Gastroesophageal sphincter (tissue), 3 donors: ENCODE data around the gene IPCEF1.

Experiments used
- CTCF ChIP-seq, 4 experiments: fragments of 200-600 bp in 2 of 4; fragments of 450-650 bp in 2 of 4; sonication (generic) in 1 of 4; IDR thresholded peaks; one replicate each; pipeline ENCODE4 v1.5.1; 2017 to 2019; ENCODE audit warnings: antibody characterized with exemption in 4 of 4, mild to moderate bottlenecking in 2 of 4, moderate library complexity in 2 of 4
- EP300 ChIP-seq: sonication (generic); formaldehyde crosslinking; IDR thresholded peaks from one replicate; pipeline ENCODE4 v1.6.1; 2017; ENCODE audit warnings: antibody characterized with exemption, mild to moderate bottlenecking
- POLR2AphosphoS5 ChIP-seq: sonication (generic); formaldehyde crosslinking; IDR thresholded peaks from one replicate; pipeline ENCODE4 v1.6.1; 2017; ENCODE audit warnings: antibody characterized with exemption

DNA sequence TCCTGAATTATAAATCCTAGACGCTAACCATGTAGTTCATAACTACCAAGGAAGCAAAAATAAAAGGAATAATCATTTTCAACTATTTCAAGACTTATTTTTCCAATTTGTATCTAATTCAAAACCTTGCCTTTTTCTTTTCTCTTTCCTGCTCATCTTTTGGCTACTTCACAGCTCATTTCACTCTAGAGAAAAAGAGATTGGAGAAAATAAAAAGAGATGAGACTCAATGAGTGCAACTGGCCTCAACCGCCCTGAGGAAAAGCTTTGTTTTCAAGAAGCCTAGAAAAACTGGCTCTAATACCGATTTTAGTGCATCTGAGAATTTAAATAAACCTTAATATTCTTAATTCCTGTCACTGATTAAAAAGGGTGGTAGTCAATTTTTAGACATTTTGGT lies 36.4 kb downstream of the IPCEF1 start:
- TF ChIP-seq POLR2AphosphoS5, result no peak
- no peak for TF ChIP-seq CTCF (IDR thresholded peaks at IDR 0.05)
- TF ChIP-seq EP300, result no peak
